HG03175 (cell line): ENCODE measurements around the gene GLI1.
"Not testable (repeated sequence)": the region's sequence is repeated elsewhere in the genome, so short reads cannot be mapped to it uniquely, and the experiment has no call there.

Experiments used
- ATAC-seq: cut with Tn5 transposase; IDR thresholded peaks from one replicate; pipeline ENCODE4 v1.9.1; 2021; ENCODE audit warnings: mild to moderate bottlenecking, moderate library complexity; ENCODE audit not compliant: unreplicated experiment

GLI1 gene

DNA sequence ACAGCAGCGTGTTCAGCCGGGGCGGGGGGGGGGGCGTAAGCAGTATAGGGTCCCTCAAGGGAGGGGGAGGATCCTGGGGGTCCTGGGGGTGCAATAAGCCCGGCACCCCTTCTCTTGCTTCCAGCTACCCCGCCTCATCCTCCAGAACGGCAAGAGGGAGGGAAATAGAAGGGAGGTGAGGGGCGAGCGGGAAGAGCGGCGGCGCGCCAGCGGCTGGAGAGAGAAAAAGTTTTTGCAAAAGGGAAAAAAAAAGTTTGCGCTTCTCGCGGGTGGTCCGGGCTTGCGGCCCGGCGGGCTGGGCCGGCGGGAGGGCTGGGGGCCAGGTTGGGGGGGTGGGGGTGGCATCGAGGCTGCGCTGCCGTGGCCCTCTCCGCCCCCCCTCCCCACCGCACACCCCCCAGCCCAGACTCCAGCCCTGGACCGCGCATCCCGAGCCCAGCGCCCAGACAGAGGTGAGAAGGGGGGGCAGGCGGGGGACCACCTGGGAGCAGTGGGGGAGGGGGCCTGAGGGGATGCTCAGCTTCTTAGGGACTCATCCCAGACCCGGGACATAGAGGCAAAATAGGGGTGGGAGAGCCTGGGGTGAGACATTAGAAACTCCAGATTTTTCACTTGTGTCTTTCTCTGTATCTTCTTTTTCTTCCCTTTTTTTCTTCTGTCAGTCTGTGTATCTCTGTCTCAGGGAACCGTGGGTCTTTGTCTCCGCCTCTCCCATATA is at the start of gene GLI1:
TSS of gene GLI1 (plus strand) at position 36 of the 718 bp plus-strand sequence. CDS start 3,907 bp downstream, outside the sequence.
- no peak for ATAC-seq

DNA sequence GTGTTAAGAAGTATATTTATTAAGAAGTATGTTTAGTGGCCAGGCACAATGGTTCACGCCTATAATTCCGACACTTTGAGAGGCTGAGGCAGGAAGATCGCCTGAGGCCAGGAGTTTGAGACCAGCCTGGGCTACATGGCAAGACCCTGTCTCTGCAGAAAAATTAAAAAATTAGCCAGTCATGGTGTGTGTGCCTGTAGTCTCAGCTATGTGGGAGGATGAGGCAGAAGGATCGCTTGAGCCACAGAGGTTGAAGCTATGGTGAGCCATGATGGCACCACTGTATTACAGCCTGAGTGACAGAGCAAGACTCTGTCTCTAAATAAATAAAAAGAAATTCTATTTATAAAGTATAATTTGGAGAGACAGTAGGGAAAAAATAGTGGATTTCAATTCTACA is 49.1 kb upstream of the GLI1 start:
- ATAC-seq: no peak

DNA sequence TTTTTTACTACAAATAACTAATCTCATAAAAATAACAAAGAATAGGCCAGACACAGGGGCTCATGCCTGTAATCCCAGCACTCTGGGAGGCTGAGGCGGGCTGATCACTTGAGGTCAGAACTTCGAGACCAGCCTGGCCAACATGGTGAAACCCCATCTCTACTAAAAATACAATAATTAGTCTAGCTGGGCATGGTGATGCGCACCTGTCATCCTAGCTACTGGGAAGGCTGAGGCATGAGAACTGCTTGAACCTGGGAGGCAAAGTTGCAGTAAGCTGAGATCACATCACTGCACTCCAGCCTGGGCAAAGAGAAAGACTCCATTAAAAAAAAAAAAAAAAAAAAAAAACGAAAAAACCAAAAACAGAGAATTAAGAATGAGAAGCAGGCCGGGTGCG is 45.4 kb upstream of the GLI1 start:
- ATAC-seq: not testable (repeated sequence)

DNA sequence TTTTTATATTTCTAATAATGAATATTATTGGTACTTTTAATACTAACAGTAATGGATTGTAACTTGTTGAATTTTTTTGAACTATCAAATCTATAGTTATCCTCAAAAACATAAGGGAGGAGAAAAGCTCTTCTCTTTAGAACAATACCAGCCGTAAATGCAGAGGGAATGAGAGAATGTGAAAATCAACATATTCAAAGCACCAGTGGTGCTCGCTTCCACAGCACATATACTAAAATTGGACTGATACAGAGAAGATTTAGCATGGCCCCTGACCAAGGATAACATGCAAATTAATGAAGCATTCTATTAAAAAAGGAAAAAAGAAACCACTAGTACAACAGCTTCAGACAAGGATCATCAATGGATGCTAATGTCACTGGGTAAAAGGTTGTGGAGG is 44.5 kb upstream of the GLI1 start:
- no peak for ATAC-seq

DNA sequence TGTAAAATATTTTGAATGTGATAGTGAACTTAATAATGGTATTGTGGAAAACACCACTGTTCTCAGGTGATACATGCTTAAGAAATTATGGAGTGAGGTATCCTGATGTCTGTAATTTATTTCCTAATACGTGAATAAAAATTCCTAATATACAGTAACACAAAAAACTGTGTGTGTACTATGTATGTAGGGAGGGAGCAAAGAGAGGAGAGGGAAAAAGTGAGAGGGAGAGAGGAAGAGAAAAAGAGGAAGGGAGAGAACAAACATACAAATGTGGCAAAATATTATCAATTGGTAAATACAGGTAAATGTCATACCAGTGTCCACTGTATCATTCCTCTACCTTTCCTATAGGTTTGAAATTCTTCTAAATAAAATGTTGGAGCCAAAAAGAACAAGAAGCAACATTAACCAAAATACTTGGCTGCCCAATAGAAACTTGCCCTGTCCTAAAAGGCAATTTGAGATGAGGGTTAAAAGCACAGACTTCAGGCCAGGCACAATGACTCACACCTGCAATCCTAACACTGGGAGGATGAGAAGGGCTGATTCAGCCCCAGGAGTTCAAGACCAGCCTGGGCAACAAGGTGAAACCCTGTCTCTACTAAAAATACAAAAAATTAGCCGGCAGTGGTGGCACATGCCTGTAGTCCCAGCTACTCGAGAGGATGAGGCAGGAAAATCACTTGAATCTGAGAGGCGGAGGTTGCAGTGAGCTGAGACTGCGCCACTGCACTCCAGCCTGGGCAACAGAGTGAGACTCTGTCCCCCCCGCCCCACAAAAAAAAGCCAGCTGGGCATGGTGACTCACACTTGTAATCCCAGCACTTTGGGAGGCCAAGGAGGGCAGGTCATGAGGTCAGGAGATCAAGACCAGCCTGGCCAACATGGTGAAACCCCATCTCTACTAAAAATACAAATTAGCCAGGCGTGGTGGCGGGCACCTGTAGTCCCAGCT is 43.3 kb upstream of the GLI1 start:
- no peak for ATAC-seq

DNA sequence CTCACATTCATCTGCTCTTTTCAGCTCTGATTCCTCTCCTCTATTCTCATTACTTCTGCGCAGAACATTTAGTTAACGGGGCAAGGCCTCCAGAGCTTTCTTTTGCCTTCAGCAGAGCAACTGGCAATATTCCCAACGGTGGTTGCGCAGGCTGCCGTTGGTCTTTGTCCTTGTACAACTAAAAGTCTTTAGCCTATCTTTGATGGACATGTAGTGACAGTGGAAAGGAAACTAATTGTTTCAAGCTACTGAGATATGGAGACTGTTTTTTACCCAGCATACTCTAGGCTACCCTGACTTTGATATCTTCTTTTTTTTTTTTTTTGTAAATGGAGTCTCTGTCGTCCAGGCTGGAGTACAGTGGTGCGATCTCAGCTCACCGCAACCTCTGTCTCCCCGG is 41.3 kb upstream of the GLI1 start:
- no peak for ATAC-seq

DNA sequence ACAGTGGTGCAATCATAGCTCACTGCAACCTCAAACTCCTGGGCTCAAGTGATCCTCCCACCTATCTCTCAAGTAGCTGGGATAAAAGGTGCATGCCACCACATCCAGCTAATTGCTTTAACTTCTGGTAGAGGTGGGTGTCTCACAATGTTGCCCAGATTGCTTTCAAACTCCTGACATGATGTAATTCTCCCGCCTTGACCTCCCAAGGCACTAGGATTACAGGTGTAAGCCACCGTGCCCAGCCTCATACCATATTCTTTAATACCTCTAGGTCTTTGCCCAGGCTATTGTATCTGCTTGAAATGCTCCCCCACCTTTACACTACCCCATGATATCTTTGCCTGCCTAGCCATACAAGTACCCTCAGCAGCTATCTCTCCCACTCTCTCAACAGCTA is 40.1 kb upstream of the GLI1 start:
- no peak for ATAC-seq

DNA sequence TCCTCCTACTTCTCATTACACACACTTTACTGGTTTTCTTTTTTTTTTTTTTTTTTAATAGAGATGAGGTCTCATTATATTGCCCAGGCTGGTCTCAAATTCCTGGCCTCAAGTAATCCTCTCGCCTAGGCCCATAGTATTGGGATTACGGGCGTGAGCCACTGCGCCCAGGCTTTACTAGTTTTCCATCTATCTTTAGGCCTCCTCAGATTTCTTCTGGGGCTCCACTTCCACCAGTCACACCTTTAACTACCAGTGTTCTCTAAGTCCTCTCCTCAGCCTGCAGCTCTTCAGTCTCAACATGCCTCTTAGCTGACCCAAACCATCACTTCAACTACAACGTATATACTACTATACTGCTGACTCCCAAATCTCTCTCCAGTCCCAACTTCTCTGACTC is 39.1 kb upstream of the GLI1 start:
- no peak for ATAC-seq

DNA sequence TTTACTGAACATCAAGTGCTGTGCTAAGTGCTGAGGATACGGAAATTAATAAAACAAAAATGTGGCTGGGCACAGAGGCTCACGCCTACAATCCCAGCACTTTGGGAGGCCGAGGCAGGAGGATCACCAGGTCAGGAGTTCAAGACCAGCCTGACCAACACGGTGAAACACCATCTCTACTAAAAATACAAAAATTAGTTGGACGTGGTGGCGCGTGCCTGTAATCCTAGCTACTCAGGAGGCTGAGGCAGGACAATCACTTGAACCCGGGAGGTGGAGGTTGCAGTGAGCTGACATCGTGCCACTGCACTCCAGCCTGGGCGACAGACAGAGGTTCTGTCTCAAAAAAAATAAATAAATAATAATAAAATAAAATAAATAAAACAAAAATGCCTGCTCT is 32.6 kb upstream of the GLI1 start:
- ATAC-seq: not testable (repeated sequence)

DNA sequence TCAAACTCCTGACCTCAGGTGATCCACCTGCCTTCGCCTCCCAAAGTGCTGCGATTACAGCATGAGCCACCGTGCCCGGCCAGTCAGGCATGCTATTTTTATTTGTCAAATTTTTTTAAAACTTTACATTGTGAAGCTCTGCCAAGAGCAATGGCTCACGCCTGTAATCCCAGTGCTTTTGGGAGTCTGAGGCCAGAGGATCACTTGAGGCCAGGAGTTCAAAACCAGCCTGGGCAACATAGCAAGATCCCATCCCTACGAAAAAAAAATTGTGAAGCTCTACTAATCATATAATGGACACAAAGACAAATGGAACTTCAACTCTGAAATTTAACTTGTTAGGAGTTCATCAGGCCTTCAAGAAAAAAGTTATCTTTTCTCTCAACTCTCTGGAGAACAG is 30.6 kb upstream of the GLI1 start:
- ATAC-seq: no peak

DNA sequence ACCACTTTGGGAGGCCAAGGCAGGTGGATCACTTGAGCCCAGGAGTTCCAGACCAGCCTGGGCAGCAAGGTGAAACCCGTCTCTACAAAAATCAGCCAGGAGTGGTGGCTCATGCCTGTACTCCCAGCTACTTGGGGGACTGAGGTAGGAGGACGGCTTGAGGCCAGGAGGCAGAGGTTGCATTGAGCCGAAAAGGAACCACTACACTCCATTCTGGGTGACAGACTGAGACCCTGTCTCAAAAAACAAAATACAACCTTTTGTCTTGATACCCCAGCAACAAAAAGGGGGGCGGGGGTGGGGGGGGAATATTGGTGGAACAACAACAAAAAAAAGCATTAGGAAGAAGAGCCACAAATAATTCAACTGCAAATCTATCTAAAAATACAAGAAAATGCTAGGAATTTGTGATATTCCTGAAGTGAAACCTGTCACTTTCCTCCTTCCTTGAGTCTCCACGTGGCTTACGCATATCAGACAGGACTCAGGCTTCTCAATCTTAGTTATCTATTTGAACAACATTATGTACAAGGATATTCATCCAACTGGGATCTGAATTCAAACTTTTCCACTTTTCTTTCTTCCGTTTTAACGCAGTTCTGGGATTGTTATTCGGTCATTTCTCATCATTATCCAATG is 30.0 kb upstream of the GLI1 start:
- ATAC-seq: no peak

DNA sequence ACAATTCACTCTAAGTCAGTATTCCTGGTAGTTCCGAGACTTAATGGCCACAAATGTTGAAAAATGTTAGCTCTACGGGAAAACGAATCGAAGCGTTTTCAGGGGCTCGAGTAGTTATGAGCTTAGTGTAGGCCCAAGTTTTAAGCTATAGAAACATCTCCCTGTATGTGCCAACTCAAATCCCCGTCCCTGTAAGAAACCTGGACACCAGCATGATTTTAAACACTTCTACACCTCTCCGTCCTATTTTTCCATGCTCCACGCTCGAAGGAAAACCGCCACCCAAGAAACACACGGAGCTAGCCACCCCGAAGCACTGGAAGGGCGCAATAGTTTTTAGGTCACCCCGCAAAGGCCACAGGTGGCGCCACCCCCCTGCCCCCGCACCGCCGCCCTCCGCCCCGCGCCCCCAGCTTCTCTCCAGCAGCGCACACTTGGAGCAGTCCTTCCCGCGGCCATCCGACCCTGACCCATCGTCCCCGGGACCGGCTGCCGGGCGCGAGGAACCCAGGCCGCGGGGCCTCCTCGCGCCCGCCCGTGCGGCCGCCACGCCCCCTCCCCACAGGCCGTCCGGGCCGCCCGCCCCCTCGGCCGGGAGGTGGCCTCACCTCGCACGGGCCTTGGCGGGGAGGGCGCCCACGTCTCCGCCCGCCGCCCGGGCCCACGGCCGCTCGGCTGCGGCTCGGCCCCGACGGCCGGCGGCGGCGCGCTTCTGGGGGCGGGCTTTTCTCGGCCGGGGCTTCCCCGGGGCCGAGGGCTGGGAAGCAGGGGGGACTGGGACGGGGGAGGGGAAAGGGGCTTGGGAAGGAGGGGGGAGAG is 29.3 kb upstream of the GLI1 start:
- ATAC-seq: peak; percentile 57

DNA sequence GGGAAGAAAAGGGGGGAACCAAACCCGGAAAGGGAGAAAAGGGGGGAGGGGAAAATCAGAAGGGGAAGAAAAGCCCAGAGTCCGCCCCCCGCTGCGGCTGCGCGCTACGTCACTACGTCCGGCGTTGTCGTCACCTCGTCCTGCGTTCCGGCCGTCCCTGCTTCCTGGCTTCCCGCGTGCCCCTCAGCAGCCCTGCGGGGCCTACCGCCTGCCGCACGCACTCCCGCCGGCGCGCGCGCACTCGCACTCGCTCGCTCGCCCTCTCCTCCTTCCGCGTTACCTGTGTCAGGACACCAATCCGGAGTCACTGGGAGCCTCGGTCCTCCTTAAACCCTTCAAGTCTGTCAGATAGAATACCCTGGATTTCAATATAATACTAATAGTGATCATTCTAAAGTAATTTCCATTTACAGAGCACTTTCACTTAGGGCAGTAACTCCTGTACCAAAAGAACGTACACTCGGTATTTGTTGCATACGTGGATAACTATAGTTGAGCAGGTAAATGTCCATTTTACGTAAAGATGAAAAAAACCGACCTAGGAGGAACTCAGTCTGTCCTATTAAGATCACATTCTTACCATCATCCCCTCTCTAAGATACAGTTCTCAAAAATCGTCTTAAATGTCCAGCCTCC is 28.5 kb upstream of the GLI1 start, which contains the start of gene R3HDM2:
TSS of gene R3HDM2 (minus strand) at position 113 of the 636 bp plus-strand sequence. CDS start 120,615 bp downstream, outside the sequence.
- ATAC-seq: peak; percentile 96

DNA sequence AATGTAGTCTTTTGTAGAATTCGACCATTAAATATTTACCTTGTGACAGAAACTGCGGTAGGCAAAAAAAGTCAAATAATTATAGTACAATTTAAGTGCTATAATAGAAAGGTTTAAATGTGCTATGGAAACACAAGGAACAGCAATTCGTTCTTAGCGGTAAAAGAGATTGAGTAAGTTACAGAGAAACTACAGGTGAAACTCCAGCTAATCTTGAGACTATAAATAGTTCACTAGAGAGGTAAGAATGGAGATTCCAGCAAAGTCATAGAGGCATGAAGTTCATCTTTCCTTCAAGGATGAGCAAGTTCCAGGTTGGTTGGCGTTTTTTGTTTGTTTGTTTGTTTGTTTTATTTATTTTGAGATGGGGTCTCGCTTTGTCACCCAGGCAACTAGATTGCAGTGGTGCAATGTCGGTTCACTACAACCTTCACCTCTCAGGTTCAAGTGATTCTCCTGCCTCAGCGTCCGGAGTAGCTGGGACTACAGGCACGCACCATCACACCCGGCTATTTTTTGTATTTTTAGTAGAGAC is 27.9 kb upstream of the GLI1 start:
- ATAC-seq: no peak

DNA sequence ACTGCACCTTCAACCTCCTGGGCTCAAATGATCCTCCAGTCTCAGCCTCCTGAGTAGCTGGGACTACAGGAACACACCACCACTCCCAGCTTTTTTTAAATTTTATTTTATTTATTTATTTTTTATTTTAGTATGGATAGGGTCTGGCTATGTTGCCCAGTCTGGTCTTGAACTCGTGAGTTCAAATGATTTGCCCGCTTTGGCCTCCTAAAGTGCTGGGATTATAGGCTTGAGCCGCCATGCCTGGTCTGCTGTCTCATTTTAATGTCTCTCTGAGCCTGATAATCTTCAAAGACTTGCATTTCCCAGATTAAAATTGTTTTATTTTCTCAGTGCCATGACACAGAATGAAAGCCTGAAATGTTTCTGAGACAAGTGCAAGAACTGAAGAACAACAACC is 26.2 kb upstream of the GLI1 start:
- ATAC-seq: no peak

DNA sequence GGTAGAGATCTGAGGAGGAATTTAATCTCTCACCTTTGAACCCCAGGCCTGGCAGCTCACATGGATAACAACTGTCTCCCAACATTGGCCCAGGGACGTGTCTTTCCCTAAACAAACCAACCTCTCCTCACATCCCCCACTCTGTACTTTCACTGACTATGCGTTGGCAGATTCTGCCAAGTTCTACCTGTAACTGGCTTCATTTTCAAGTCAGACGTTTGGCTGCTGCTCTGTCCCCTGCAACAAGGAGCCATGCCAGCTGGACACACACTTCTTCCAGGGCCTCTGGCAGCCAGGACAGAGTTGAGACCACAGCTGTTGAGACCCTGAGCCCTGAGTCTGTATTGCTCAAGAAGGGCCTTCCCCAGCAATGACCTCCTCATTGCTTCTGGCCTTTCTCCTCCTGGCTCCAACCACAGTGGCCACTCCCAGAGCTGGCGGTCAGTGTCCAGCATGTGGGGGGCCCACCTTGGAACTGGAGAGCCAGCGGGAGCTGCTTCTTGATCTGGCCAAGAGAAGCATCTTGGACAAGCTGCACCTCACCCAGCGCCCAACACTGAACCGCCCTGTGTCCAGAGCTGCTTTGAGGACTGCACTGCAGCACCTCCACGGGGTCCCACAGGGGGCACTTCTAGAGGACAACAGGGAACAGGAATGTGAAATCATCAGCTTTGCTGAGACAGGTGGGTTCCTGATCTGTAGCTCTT is 24.9 kb upstream of the GLI1 start, which contains the start of gene INHBC:
TSS of gene INHBC (plus strand) at position 268 of the 707 bp plus-strand sequence. CDS start at position 371, 103 bp downstream.
- ATAC-seq: no peak

DNA sequence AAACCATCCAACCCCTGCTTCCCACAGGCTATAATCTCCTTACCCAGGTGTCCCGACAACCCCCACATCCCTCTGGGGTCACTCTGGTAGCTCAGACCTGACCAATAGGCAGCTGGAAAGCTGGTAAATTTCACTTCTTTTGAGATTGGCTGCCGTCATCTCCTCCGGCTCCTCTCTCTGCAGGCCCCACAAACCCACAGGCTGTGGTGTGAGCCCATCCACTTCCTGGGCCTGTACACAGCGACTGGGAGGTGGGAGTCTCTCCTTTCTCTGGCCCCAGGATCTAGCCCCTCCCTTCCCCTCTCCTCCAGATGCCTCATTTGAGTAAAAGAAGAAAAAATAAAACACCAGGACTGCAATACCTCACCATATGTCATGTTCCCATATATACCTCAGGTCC is 24.3 kb upstream of the GLI1 start:
- no peak for ATAC-seq

DNA sequence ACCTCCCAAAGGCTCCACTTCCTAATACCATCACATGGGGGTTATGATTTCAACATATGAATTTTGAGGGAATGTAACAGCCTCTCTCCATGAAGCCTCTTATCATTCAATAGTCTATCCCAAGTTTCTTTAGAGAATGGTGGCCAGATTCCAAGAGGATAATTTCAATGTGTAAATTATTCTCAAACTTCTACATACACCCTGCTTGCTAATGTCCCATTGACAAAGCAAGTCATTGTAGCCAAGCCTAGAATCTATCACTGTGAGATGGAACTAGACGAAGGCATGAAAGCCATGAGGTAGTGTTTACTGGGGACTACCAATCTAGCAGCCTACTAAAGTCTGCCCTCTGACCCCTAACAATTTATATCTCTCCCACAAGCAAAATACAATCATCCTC is 21.2 kb upstream of the GLI1 start:
- no peak for ATAC-seq

DNA sequence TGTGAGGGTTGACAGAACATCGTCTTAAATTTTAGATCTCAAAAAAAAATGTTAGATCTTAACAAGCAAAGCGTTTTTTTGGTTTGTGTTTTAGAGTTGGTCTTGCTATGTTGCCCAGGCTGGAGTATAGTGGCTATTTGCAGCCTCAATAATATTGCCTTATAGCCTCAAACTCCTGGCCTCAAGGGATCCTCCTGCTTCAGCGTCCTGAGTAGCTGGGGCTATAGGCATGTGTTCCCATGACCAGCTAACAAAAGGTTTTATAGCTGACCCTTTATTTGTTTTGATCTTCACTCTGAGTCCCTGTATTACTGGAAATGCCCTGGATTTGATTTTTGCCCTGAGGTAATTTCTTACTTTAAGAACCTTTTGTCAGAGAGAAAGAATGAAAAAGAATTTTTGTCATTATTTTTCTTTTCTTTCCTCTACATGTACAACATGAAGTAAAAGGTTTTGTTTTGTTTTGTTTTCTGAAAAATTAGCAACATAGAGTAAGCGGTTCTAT is 19.8 kb upstream of the GLI1 start:
- no peak for ATAC-seq
